ENCODE measurements around the gene SYT5.
A peak's percentile ranks its signal among the peaks of the same experiment; 100 is the strongest.
"Not testable (repeated sequence)": the region's sequence is repeated elsewhere in the genome, so short reads cannot be mapped to it uniquely, and the experiment has no call there.

Gene SYT5

DNA sequence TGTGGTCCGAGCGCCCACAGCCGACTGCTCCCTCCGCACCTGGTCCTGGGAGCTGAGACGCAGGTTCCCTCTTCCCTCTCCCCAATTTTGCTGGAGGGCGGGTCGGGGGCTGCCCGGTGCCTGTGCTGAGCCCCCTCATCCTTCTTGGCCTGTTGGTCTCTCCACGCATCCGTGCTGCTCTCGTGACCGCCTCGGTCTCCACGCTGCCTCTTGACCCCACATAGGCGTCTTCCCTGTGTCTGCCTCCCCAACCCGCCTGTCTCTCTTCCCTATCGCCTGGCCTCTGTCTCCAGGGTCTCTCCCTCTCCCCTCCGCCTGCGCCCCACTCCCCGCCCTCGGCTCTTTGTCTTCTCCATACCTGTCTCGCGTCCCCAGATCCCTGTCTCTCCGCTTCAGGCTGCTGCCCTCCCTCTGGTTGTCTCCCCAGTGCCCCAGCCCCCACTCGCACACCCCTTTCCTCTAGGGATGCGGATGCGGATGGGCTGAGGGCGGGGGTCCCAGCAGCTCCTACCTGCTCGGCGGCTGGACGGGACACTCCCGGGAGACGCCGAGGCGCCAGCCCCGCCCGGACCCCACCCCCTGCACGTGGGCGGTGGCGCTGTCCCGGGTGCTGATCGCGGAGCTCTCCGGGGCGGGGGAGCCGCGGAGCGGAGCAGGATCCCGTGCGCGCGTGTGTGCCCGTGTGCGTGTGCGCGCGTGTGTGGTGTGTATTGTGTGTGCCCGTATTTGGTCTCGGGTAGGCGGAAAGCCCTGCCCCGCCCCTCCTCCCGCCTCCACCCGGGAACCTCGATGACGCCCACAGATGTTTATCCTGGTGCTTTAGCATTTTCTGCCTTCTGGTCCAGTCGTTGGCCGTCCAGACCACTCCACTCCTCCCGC is at the start of gene SYT5:
Gene SYT5, minus strand, starts transcription at position 684 of the 879 bp plus-strand sequence. CDS start 1,248 bp downstream, outside the sequence.
- DNase-seq (ENCODE audit: low spot score), result no peak

DNA sequence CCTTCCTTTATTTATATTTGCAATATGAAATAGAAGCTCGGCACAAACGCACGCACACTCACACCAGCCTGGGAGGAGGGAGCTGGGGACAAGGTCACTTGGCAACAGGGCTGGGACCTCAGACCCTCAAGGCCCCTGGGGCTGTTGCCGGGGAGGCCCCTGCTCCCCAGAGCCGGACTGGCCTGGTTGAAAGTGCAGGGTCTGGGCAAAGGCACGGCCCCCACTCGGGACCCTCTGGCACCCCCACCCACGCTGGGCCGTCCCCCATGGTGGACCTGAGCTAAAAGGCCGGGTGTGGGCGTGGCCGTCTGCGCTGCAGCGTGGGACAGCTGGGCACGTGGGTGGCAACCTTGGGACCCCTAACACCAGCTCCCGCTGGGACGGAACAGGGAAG is 49.7 kb upstream of the SYT5 start:
- DNase-seq (ENCODE audit: low spot score), result no peak

DNA sequence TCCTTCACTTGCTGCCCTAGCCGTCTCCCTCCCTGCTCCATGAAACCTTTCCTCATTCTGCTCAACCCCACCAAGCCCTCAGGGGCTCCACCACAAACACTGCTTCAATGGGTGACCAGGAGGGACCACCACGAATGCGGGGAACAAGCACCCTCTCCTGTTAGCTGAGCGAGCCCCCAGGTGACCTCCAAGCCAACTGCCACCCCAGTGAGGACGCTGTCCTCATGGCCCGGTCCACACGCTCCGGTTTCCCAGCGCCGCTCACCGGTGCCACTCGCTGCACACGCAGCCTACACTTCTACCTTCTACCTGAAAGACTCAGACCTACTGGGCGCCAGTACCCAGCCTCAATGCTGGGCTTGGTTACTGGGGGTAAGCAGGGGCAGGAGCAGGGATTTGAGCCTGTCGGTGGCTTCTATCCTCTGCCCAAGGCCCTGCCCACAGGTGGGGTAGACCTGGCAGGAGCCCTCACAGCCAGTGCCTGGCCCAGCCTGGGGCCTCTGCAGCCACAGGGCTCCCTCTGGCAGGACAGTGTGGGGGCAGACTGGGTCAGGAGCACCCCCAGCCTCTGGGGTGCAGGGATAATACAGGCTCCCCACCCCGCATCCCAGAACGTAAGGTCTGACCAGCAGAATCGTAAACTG is 49.2 kb upstream of the SYT5 start:
- DNase-seq (ENCODE audit: low spot score), result no peak

DNA sequence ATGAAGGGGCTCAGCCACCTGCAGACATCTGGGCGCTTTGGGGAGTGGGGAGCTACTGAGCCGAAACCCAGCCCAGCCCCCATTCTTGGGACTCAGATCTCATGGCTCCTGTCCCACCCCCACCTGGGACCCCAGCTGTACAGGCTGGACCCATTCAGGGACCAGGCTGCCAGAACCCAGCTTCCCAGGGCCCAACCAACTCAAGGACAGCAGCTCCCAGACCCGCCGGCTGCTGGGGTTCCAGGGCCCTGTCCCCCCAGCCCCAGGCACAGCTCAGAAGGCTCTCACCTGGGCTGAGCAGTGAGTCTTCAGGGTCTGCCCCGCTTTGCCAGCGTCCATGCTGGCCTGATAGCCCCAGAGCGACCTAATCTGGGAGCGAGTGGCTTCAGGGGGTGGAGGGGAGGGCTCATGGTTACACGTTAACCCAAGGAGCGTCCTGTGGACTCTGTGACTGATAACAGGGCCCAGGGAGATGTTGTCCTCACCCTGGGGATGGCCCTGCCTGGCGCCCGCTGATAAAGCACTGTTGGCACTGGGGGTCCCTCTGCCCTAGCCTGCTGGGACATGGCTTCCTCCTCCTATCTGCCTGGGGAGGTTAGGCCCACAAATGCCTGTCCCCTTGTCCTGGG is 48.4 kb upstream of the SYT5 start, which contains the start of gene TMEM86B:
Gene TMEM86B, minus strand, starts transcription at position 361 of the 629 bp plus-strand sequence. Its CDS starts 22 bp downstream, at position 339.
- DNase-seq (ENCODE audit: low spot score), result no peak

DNA sequence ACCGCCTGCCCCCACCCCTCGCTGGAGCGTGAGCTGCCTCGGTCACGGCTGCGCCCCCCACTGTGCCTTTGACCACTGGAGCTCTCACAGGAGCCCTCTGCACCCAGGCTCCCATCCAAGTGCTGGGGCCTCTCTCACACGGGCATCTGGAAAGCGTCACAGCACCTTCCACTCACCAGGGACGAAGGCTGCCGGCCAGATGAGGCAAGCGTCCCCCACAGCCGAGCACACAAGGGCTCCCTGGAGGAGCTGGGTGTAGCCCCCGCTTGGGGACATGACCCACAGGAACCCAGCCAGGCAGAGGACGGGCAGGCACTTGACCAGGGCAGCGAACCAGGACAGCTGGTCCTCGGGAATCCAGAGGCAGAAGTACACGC is 47.9 kb upstream of the SYT5 start:
- no peak for DNase-seq (ENCODE audit: low spot score)

DNA sequence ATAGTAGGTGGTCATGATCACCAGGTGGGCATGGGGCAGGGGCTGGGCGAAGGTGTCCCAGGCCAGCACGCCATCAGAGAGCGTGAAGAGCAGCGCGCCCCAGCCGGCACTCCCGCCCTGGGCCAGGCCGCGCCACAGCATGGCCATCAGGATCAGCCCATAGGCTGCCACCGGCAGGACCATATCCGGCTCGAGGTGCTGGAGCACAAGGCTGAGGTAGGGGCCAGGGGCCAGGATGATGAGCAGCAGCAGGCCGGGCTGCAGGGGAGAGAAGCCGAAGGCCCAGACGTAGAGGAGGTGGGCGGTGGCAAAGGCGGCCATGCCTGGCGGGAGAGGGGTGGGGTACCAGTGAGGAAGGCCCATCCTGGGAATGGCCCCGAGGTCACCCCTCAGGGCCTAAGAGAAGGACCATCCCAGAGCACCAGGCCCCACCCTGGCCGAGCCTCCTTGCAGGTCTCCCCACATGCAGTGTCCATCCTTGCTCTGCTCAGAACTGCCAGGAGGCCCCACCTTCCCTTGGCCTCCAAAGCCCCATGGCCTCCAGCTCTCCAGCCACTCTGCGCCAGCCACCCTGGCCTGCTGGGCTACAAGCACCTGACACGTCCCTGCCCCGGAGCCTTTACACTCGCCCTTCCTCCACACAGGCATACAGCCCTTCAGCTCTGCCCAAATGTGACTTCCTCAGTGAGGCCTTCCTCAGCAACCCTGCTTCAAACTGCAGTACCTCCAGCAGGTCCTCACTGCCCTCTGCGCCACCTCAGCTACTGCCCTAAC is 47.3 kb upstream of the SYT5 start:
- no peak for DNase-seq (ENCODE audit: low spot score)

DNA sequence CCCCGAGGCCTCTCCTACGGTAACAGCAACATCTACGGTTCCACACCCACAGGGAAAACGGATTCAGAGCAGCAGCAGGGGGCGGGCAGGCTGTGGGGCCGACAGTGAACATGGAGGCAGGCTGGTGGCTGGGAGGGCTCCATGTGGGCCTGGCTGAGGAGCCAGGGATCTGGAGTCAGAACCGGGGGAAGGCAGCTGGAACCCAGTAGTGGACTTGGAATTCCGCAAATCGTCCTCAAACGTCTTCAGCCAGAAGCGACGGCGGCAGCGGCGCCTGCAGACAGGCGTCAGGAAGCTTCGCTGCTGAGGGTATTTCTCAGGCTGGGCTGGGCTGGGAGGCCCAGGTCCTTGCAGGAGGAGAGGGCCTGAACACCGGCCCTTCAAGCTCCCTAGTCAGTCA is 46.7 kb upstream of the SYT5 start:
- no peak for DNase-seq (ENCODE audit: low spot score)

DNA sequence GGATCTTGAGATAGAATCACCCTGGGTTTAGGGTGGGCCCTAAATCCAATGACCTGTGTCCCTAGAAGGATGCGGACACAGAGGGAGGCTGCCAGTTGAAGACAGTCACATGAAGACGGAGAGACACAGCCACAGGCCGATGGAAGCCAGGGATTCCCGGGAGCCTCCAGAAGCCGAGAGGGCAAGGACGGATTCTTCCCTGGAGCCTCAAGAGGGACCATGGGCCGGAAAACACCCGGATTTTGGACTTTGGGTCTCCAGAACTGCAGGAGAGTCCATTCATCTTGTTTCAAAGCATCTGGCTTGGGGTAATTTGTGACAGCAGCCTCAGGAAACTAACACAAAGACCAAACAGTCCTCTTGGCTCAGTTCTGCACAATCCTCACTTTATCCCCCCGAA is 46.2 kb upstream of the SYT5 start:
- no peak for DNase-seq (ENCODE audit: low spot score)

DNA sequence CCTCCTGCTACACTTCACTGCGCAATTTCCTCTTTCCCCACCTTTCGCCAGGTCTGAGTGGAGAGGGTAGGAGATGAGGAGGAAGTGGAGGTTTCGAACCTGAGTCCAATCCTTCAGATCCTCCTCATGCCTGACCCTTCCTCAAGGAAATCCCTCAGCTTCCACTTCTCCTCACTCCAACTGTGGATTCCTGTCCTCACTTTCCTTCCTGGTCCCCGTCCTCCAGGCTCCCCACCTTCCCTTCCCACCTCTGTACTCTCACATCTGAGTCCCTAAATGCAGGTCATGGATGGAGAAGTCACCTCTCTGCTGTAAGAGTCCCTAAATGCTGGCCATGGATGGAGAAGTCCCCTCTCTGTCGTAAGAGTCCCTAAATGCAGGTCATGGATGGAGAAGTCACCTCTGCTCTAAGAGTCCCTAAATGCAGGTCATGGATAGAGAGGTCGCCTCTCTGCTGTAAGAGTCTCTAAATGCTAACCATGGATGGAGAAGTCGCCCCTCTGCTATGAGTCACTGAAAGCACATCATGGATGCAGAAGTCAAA is 45.4 kb upstream of the SYT5 start:
- no peak for DNase-seq (ENCODE audit: low spot score)

DNA sequence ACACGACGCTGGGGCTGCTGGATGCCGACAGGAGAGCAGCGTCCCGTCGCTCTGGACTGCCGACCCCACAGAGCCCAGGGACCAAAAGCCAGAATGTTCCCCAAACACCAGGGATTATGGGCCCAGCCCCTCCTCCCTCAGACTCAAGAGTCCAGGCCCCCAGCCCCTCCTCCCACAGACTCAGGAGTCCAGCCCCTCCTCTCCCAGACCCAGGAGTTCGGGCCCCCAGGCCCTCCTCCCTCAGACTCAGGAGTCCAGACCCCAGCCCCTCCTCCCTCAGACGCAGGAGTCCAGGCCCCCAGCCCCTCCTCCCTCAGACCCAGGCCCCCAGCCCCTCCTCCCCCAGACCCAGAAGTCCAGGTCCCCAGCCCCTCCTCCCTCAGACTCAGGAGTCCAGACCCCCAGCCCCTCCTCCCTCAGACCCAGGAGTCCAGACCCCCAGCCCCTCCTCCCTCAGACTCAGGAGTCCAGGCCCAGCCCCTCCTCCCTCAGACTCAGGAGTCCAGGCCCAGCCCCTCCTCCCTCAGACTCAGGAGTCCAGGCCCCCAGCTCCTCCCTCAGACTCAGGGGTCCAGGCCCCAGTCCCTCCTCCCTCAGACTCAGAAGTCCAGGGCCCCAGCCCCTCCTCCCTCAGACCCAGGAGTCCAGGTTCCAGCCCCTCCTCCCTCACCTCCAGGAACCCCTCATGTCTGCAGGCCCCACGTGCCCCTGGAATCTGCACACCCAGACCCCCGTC is 44.8 kb upstream of the SYT5 start:
- DNase-seq (ENCODE audit: low spot score), result not testable (repeated sequence)

DNA sequence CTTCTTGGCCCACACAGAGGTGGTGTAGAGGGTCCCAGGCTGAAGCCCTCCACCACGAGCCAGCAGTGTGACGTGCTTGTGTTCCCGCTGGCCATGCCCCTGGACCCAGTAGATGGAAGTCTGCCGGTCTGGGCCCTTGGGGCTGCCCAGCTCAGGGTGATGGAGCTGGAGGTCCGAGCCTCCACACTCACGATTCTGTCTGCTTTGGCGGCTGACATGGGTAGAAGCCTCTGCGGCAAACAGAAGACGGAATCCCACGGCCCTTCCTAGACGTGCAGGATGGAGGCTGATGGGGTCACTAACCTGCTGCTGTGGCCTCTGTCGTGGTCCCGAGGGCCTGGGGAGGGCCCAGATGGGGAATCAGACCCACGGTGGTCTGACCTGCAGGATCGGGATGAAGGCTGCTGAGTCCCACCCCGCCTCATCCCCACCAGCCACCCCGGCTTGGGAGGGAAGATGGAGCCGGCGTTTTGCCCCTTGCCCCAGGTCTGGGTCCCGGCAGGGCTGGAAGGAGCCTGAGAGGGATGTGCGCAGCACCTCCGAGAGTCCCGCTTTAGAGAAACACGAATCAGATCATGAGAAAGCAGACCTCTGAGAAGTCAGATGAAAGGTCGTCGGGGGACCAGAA is 44.1 kb upstream of the SYT5 start:
- DNase-seq (ENCODE audit: low spot score), result no peak

DNA sequence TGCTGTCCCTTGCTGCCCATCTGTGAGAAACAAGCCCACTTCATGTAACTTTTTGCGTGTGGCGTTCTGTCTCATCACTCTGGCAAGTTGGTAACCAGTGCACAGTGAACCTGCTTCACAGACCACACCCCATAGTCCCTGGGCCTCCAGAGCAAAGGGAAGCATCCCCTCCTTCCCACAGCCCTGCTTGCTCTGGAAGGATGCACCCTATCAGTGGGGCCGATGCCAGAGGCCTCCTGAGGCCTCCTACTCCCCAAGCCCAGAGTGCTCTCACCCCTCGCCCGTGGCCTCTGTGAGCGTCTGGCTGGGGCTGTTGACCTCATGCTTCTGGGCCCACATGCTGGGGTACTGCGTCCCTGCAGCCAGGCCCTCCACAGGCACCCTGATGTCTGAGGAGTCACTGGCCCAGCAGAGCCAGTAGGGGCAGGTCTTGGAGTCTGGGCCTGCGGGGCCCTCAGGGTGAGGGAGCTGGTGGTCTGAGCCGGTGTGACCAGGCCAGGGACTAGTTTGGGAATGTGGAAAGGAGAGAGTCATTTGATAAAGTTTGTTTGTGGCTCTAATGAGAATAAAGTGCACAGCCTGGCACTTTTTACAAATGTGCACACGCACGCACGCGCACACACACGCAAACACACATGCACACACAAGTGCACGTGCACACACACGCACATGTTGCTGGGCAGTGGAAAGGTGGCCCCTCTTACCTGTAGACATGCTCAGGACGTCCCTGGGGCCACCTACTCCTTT is 43.4 kb upstream of the SYT5 start:
- DNase-seq (ENCODE audit: low spot score), result no peak

DNA sequence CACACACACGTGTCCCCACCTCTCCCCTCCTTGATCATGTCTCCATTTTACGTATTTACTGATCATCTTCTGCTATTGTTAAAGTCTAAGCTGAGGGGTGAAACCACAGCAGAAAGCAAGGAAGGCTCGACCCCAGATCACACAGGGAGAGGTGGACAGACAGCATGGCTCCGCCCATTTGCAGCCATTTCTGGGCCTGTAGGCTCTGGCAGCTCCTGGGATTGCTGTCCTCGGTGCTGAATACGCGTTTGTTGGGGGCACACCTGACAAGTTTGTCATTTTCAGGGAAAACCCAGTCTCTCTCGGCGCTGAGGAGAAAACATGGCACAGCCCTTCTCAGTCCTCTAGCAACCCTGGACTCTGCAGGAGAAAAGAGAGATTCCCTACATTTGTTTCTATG is 40.4 kb upstream of the SYT5 start:
- DNase-seq (ENCODE audit: low spot score), result no peak

DNA sequence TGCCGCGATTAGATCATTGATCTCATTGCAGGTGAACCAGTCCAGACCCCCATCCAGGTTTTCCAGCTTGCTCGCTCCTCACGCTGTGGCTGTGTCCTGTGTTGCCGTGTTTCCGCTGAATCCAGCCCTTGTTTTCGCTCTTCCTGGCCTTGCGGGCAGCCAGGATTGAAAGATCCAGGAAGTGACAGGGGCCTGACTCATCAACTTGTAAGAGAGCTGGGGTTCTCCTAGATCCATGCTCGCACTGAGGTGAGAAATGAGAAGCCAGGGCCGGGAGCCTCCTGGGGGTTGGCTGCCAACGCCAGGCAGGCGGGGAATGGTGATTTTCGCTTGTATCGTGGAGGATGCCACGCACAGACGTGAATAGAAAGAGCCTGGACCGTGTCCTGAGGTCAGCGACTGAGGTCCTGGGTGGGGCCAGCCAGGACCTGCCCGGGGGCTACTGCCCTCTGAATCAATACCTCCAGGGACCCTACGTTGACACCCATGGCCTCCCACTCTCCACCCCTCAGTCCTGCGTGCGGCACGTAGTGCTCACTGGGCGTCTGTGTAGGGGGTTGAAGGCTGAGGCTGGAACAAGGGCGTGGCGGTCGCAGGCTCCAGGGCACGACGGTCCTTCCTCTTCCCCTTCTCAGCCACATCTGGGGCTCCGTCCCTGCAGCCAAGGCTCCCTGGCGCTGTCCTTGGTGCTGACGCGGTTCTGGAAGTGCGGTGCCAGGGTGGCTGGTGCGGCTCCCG is 36.5 kb upstream of the SYT5 start:
- peak; percentile 74 for DNase-seq (ENCODE audit: low spot score)

DNA sequence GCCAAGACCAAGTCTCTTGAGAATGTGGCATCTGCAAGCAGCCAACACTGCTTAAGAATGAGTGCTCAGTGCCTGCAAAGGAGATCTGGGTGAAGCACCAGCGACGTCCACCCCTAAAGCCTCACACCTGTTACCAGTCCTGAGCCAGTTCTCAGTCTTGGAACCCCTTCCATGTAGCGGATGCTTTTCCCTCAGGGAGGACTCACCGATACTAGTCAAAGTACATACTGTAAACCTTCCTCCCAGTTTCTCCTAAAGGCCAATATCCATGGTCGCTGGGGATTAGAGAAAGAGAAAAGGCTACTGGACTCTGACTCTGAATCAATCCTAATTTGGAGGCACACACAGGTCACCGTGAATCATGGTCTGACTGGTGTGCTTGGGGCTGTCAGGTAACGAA is 33.5 kb upstream of the SYT5 start:
- no peak for DNase-seq (ENCODE audit: low spot score)

DNA sequence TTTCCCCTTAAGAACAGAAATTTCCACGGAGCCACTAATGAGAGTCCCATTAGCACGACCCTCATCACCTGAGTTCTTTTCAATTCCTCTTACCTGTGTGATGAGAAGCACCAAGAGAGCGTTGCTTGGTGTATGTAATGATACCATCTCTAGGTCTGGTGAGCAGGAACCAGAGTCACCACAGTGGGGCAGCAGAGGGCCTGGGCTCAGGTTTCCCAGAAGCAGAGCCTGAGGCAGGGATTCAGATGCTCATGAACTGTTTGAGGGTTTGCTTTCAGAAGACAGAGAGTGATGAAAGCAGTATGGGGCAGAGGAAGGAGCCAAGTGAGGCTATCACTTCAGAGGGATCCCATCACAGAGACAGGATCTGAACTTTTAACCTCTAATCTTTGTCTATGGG is 32.4 kb upstream of the SYT5 start:
- DNase-seq (ENCODE audit: low spot score), result no peak

DNA sequence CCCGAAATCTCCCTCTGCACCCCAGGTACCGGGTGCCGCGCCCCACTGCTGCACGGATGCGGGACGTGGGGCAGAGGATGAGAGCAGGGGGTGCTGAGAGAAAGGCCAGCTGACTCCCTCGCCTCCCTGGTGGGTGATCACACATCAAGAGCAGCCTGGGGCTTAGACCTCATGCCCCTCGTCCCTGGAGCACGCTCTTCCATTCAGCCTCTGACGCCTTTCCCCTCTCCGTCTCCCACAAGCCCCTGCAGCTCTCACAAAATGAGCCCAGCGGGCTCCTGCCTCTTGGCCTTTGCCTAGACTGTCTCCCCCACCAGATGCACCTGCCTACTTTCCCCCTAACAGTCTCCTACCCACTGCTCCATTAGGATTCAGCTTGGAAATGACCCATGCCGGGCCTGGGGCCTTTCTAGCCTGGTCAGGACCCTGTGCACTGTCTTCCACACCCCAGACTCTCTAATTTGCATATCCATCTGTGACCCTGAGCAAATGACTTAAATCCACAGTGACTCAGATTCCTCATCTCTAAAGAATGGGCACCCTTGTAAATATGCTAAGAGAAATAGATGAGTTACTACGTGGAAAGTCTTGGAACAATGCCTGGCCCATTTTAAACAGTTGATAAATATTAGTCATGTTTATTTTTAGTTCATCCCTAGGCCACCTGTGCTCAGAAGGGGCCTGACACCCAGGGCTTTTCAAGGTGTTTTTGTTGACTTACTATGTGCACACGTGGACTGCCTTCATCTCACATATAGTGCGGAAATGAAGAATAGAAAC is 29.8 kb upstream of the SYT5 start:
- no peak for DNase-seq (ENCODE audit: low spot score)

DNA sequence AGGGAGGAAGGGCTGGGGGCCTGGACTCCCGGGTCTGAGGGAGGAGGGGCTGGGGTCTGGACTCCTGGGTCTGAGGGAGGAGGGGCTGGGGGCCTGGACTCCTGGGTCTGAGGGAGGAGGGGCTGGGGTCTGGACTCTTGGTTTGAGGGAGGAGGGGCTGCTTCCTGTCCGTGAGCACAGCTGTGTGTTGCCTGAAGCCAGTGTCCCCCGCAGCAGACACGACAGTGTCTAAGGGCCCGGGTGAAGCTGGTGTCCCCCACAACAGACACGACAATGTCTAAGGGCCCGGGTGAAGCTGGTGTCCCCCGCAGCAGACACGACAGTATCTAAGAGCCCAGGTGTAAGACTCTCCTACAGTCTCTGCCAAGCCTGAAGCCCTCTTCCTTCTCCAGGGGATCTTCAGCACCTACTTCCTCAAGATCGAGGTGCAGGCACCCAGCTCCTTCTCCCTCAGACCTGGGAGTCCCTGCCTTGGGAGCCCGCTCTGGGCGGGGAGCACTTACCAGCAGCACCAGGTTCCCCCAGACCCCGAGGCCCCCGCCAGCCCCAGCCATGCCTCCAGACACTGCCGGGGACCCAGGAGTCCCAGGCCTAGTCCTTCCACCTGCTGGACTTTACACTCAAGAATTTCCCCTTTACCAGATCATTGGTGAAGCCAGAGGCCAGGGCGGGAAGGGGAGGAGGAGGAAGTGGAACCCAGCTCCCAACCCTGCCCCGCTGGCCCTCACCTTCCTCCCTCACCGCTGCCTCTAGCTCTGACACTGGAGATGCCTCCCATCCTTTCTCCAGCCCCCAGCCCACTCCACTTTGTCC is 29.0 kb upstream of the SYT5 start, which contains the start of gene PTPRH:
Gene PTPRH, minus strand, starts transcription at position 622 of the 813 bp plus-strand sequence. Its CDS starts 68 bp downstream, at position 554.
- no peak for DNase-seq (ENCODE audit: low spot score)
